B cell (primary cell): ENCODE results near the gene SRPX2. TPM values are rescaled to one million over a fixed set of nuclear protein-coding genes. Genes with fewer than 3 reads are reported as not detected.

Source experiments
- ATAC-seq: fragments of 200-7000 bp; cut with Tn5 transposase; one replicate; pipeline ENCODE4 v1.10.0; 2021; ENCODE audit warnings: low read depth, mild to moderate bottlenecking, moderate number of reproducible peaks, moderate library complexity
- CTCF ChIA-PET: fragments of 350-600 bp; sonication (Branson Sonifier 250); formaldehyde crosslinking; loops from one replicate; lab custom pipeline; 2021; ENCODE audit warnings: antibody characterized with exemption, inconsistent platforms; lab: Charles Lee
- POLR2A ChIA-PET: fragments of 350-600 bp; sonication (Branson Sonifier 250); formaldehyde crosslinking; loops from one replicate; lab custom pipeline; 2021; ENCODE audit warnings: antibody characterized with exemption; lab: Charles Lee
- DNase-seq: peaks from one replicate; pipeline ENCODE4 v3.0.0; 2013
- H2AFZ ChIP-seq: 2 replicates; pipeline ENCODE4 v1.6.1; 2012; ENCODE audit warnings: mild to moderate bottlenecking, low read depth, low read length; ENCODE audit not compliant: insufficient read depth, poor library complexity, severe bottlenecking
- H3K27ac ChIP-seq, 2 donors: 1 replicate in 1 of 2; 2 replicates in 1 of 2; pipeline ENCODE4 v1.5.1; 2012 to 2013; ENCODE audit warnings: low read length in 2 of 2, mild to moderate bottlenecking in 2 of 2, moderate library complexity in 1 of 2
- H3K27me3 ChIP-seq, 4 experiments: fragments of 200-600 bp in 1 of 4; sonication (generic) in 1 of 4; replicated peaks in 1 of 4; 1 replicate in 2 of 4; 2 replicates in 2 of 4; pipeline versions ENCODE4 v1.6.1 to v1.7.0; 2013 to 2016; ENCODE audit warnings: low read length in 3 of 4, mild to moderate bottlenecking in 2 of 4, mixed read lengths in 1 of 4, moderate library complexity in 1 of 4; ENCODE audit not compliant: insufficient read depth in 4 of 4, control insufficient read depth in 3 of 4; ENCODE audit errors: control extremely low read depth in 1 of 4
- H3K36me3 ChIP-seq, 2 experiments: replicated peaks in 1 of 2; 1 replicate in 1 of 2; 2 replicates in 1 of 2; pipeline versions ENCODE4 v1.6.1 to v1.7.1; 2013; ENCODE audit warnings: low read length in 1 of 2; ENCODE audit not compliant: insufficient read depth in 2 of 2, control insufficient read depth in 1 of 2; ENCODE audit errors: control extremely low read depth in 1 of 2, extremely low read depth in 1 of 2
- H3K4me1 ChIP-seq, 2 donors: fragments of 200-600 bp in 1 of 2; sonication (generic) in 1 of 2; 1 replicate in 1 of 2; 2 replicates in 1 of 2; pipeline versions ENCODE4 v1.5.1 to v1.6.1; 2013 to 2017; ENCODE audit warnings: low read length in 2 of 2; ENCODE audit not compliant: control insufficient read depth in 2 of 2, insufficient read depth in 2 of 2
- H3K4me2 ChIP-seq: replicated peaks from 2 replicates; pipeline ENCODE3; 2012; ENCODE audit warnings: mild to moderate bottlenecking, low read depth, low read length; ENCODE audit not compliant: poor library complexity, severe bottlenecking
- H3K4me3 ChIP-seq, 5 experiments: fragments of 200-600 bp in 1 of 5; sonication (generic) in 1 of 5; 1 replicate in 3 of 5; 2 replicates in 2 of 5; pipeline versions ENCODE4 v1.5.1 to v1.7.0; 2011 to 2016; ENCODE audit warnings: low read length in 4 of 5, mild to moderate bottlenecking in 4 of 5, low read depth in 2 of 5, control low read depth in 1 of 5, moderate library complexity in 1 of 5; ENCODE audit not compliant: insufficient read depth in 1 of 5; ENCODE audit errors: control extremely low read depth in 1 of 5, extremely low read depth in 1 of 5
- H3K79me2 ChIP-seq: fragments of 200-600 bp; sonication (generic); one replicate; pipeline ENCODE4 v1.6.0; 2016; ENCODE audit warnings: low read length; ENCODE audit not compliant: control insufficient read depth, insufficient read depth
- H3K9ac ChIP-seq: fragments of 200-600 bp; sonication (generic); 2 replicates; pipeline ENCODE4 v1.6.1; 2017; ENCODE audit warnings: mild to moderate bottlenecking, low read length, moderate library complexity
- H3K9me3 ChIP-seq, 3 donors: one replicate each; pipeline versions ENCODE4 v1.6.1 to v1.7.1; 2013; ENCODE audit warnings: low read length in 2 of 3; ENCODE audit not compliant: control insufficient read depth in 2 of 3, insufficient read depth in 1 of 3; ENCODE audit errors: control extremely low read depth in 1 of 3
- H4K20me1 ChIP-seq: 2 replicates; pipeline ENCODE4 v1.6.0; 2012; ENCODE audit warnings: mild to moderate bottlenecking, low read length; ENCODE audit not compliant: insufficient read depth, control insufficient read depth, poor library complexity, severe bottlenecking
- H3K27ac Mint-ChIP-seq: one replicate; pipeline ENCODE4 v1.8.0; 2021; ENCODE audit warnings: mixed read lengths
- H3K27me3 Mint-ChIP-seq: one replicate; pipeline ENCODE4 v1.8.0; 2021; ENCODE audit warnings: mixed read lengths
- H3K4me1 Mint-ChIP-seq: one replicate; pipeline ENCODE4 v1.8.0; 2021; ENCODE audit warnings: mixed read lengths
- H3K4me3 Mint-ChIP-seq: one replicate; pipeline ENCODE4 v1.8.0; 2021; ENCODE audit warnings: mixed read lengths
- H3K9me3 Mint-ChIP-seq: one replicate; pipeline ENCODE4 v1.8.0; 2022; ENCODE audit warnings: mixed read lengths; ENCODE audit not compliant: insufficient read depth
- CTCF ChIP-seq: fragments of 200-600 bp; IDR thresholded peaks from one replicate; pipeline ENCODE4 v1.8.0; 2022; ENCODE audit warnings: antibody characterized with exemption, mild to moderate bottlenecking
- EZH2 ChIP-seq: IDR thresholded peaks from 2 replicates; pipeline ENCODE4 v1.6.1; 2012; ENCODE audit warnings: borderline replicate concordance, low read depth, mild to moderate bottlenecking, moderate library complexity, low read length; ENCODE audit not compliant: insufficient read depth, poor library complexity, severe bottlenecking
- WGBS: methylation state at CpG from one replicate; pipeline ENCODE4 v1.1.5; 2013; ENCODE audit warnings: missing lambda C conversion rate; ENCODE audit not compliant: insufficient coverage; 5-methylcytosine and 5-hydroxymethylcytosine counted together
- intact Hi-C: fragments of 100-400 bp; cut with micrococcal nuclease; formaldehyde crosslinking; loops from one replicate; pipeline ENCODE4 v1.10.0; 2022
- polyA plus RNA-seq: library from polyadenylated mRNA; depleted of rRNA; stranded (reverse); fragments of >200 nt; gene quantifications from 2 replicates; pipeline ENCODE4 v1.2.3, GENCODE V29; 2012
- total RNA-seq, 2 donors: library from RNA; stranded (reverse); fragments of 120-200 nt in 1 of 2; gene quantifications; 1 replicate in 1 of 2; 2 replicates in 1 of 2; pipeline versions ENCODE4 v1.2.3 to v1.2.4, GENCODE V29; 2013 to 2022

The SRPX2 gene
- total and polyA plus RNA-seq, 2 donors (not counting 1 experiment from before 2014, with no cell fraction given) = not detected

- Histone ChIP-seq H3K9me3 (no peaks in the 10 kb centered on the region), H3K4me2 (no peak overlapping the region), H4K20me1 (no peaks in the 10 kb centered on the region), H3K79me2 (no peaks in the 10 kb centered on the region), H3K9ac (no peak overlapping the region), H3K4me1 (peaks cover 0 to under 1% of the 10 kb centered on the region in 2 donors), H3K27ac (no peak overlapping the region), H2AFZ (no peak overlapping the region), H3K27me3 (peaks cover 0 to 21% (median 16%) of the 10 kb centered on the region in 4 experiments), H3K36me3 (no peaks in the 10 kb centered on the region), H3K4me3 (no peak overlapping the region)
- Mint-ChIP-seq H3K27me3 (peaks cover 47% of the 10 kb centered on the region), H3K27ac (no peak overlapping the region), H3K4me1 (no peaks in the 10 kb centered on the region), H3K4me3 (no peak overlapping the region), H3K9me3 (no peaks in the 10 kb centered on the region)
- TF ChIP-seq CTCF (no peak), EZH2 (no peak)
- DNase-seq (no peak), ATAC-seq (no peak)
- no CpG with 5 or more reads among the region's 3 CpGs for WGBS
- ChIA-PET POLR2A (no interaction called here), CTCF (no interaction called here)
- intact Hi-C loops = no loop called here
These were observed 1.7 kb upstream of the SRPX2 start for GRCh38 chrX:100642290-100642689.

- POLR2A ChIA-PET = no interaction called here
- Histone ChIP-seq H3K36me3 (no peaks in the 10 kb centered on the region), H2AFZ (no peak overlapping the region), H4K20me1 (no peaks in the 10 kb centered on the region), H3K27me3 (peaks cover 0 to 19% (median 14%) of the 10 kb centered on the region in 4 experiments), H3K4me3 (no peak overlapping the region), H3K9ac (no peak overlapping the region), H3K4me1 (no peaks in the 10 kb centered on the region), H3K79me2 (no peaks in the 10 kb centered on the region), H3K4me2 (no peak overlapping the region), H3K9me3 (no peaks in the 10 kb centered on the region), H3K27ac (no peak overlapping the region)
- CTCF ChIA-PET = no interaction called here
- no peak overlapping the region for H3K4me3 Mint-ChIP-seq
- no peaks in the 10 kb centered on the region for H3K9me3 Mint-ChIP-seq
- no peak overlapping the region for H3K27ac Mint-ChIP-seq
- no peaks in the 10 kb centered on the region for H3K4me1 Mint-ChIP-seq
- 100% methylated on average over 1 of the region's 11 CpGs for WGBS
- peaks cover 47% of the 10 kb centered on the region for H3K27me3 Mint-ChIP-seq
- ATAC-seq (no peak), DNase-seq (no peak)
- intact Hi-C loops = no loop called here
- no peak for TF ChIP-seq EZH2
- TF ChIP-seq CTCF = no peak
These were observed 787 bp upstream of the SRPX2 start for GRCh38 chrX:100643212-100643611.
